ENCODE data around the gene IPO9. TPM values are rescaled to one million over a fixed set of nuclear protein-coding genes. Genes with fewer than 3 reads are reported as not detected.
A peak's percentile ranks its signal among the peaks of the same experiment; 100 is the strongest.
"Not testable (repeated sequence)": the region's sequence is repeated elsewhere in the genome, so short reads cannot be mapped to it uniquely, and the experiment has no call there.

The IPO9 gene
- total RNA-seq, 1 donor from 2014 or later, result 24.3 TPM

- DNase-seq, result no peak
These were observed 60.4 kb downstream of the IPO9 start for GRCh38 chr1:201889090-201889968.

GRCh38 chr1:201890223-201890622, 61.3 kb downstream of the IPO9 start:
- no peak for DNase-seq

GRCh38 chr1:201890806-201891450, 62.0 kb downstream of the IPO9 start:
- DNase-seq, result no peak

- no peak for DNase-seq
These were observed 62.6 kb downstream of the IPO9 start for GRCh38 chr1:201891451-201892045.

- no peak for DNase-seq
These were observed 63.3 kb downstream of the IPO9 start for GRCh38 chr1:201892211-201892610.

GRCh38 chr1:201893431-201893830, 64.5 kb downstream of the IPO9 start:
- DNase-seq, result no peak

- DNase-seq, result no peak
These were observed 65.6 kb downstream of the IPO9 start for GRCh38 chr1:201894343-201895119.

GRCh38 chr1:201895120-201895665, 66.2 kb downstream of the IPO9 start:
- DNase-seq, result no peak

GRCh38 chr1:201895913-201896807, 67.2 kb downstream of the IPO9 start:
- peak; percentile 92 for DNase-seq

- DNase-seq, result no peak
These were observed 68.0 kb downstream of the IPO9 start for GRCh38 chr1:201896951-201897391.

GRCh38 chr1:201898240-201898894, 69.4 kb downstream of the IPO9 start:
- DNase-seq, result no peak

- peak; percentile 44 for DNase-seq
These were observed 70.0 kb downstream of the IPO9 start for GRCh38 chr1:201898992-201899391.

GRCh38 chr1:201899683-201900429, 70.9 kb downstream of the IPO9 start:
- DNase-seq, result no peak

- DNase-seq, result no peak
These were observed 71.5 kb downstream of the IPO9 start for GRCh38 chr1:201900476-201900875.

GRCh38 chr1:201901036-201901435, 72.1 kb downstream of the IPO9 start:
- not testable (repeated sequence) for DNase-seq

GRCh38 chr1:201902198-201902597, 73.2 kb downstream of the IPO9 start:
- DNase-seq, result no peak

- no peak for DNase-seq
These were observed 74.2 kb downstream of the IPO9 start for GRCh38 chr1:201903135-201903534.

GRCh38 chr1:201904579-201904978, 75.6 kb downstream of the IPO9 start:
- DNase-seq, result peak; percentile 51

- no peak for DNase-seq
These were observed 76.4 kb downstream of the IPO9 start for GRCh38 chr1:201905234-201905890.

Data from tongue (tissue), 2 donors.